Skin epidermis (tissue), 12 donors: ENCODE results near the gene CUEDC1.

ENCODE experiments used
- H3K27ac ChIP-seq, 21 experiments: fragments of 200-600 bp; sonication (generic) in 11 of 21; one replicate each; pipeline ENCODE4 v1.5.0; 2020; ENCODE audit warnings: mild to moderate bottlenecking in 3 of 21, inconsistent platforms in 2 of 21, moderate library complexity in 2 of 21
- H3K4me3 ChIP-seq, 7 experiments: fragments of 200-600 bp; sonication (generic) in 2 of 7; one replicate each; pipeline ENCODE4 v1.5.0; 2020; ENCODE audit warnings: inconsistent platforms in 2 of 7, mild to moderate bottlenecking in 2 of 7, moderate library complexity in 1 of 7

The CUEDC1 gene

DNA sequence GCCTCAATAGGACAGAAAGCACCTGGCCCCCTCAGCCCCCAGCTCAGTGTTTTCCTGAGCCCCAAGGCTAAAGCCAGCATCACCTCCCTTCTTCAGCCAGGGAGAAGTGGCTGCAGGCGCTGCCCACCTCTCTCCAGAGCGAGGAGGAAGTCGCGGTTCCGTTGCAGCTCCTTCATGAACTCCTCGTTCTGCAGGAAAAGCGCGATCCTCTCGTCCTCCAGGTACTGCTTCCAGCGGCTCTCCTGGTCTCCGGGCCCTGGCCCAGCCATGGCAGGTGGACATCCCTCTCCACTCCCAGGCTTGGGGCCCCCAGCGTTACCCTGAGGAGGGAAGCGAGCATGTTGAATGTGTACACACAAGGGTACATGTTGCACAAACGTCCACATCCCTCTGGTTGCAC, 82.7 kb downstream of the CUEDC1 start:
- H3K4me3 ChIP-seq: no peak overlapping the region
- H3K27ac ChIP-seq: no peak overlapping the region

DNA sequence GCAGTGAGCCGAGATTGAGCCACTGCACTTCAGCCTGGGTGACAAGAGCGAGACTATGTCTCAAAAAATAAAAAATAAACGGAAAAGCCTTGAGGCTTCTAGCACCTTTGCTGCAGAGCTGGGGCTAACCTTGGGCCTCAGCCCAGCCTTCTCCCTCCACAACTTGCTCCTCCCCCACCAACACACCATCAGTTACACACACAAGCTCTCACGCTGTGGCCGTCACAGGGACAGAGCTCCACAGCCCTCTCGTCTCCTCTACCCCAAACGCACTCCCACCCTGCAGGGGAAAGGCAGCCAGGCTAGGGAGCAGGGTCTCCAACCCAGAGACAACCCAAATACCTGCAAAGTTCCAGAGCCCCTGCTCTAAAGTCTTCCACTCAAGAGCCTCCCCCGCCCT, 83.3 kb downstream of the CUEDC1 start:
- no peak overlapping the region for H3K4me3 ChIP-seq
- no peak overlapping the region for H3K27ac ChIP-seq

DNA sequence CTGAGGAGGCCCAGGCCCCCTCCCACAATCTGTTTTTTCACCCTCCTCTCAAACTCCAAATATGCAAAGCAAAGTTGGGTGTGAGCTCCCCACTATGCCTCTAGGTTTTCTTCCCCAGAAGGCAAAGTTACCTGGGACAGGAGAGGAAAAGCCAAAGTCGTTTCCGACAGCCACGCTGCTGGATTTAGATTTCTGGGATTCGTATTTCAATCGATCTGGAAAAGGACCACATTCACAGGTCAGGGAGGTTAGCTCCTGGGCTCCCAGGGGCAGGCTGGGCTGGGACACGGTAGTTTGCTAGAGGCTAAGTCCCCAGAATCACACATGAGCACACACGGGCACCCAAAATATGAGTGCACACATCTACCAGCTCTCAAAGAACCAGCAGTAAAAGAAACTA, 84.1 kb downstream of the CUEDC1 start:
- H3K4me3 ChIP-seq: no peak overlapping the region
- no peak overlapping the region for H3K27ac ChIP-seq

DNA sequence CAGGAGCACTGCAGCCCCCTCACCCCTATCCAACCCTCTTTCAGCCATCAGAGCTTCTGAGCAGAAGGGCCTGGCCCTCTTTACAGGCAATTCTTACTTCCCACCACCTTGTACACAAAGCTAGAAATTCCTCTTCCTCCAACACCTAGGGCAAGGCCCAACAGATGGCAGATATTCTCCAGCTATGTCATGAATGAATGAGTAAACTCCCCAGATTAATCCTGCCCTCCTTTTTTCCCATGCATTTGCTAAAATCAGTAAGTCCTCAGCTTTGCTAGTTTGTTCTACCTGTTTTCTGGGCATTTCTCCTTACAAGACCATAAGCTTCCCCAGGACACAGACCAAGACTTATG, 85.0 kb downstream of the CUEDC1 start:
- Histone ChIP-seq H3K4me3 (no peak overlapping the region), H3K27ac (peak overlapping the region in 5 of 21 experiments; percentile 40 to 79 (median 73))

DNA sequence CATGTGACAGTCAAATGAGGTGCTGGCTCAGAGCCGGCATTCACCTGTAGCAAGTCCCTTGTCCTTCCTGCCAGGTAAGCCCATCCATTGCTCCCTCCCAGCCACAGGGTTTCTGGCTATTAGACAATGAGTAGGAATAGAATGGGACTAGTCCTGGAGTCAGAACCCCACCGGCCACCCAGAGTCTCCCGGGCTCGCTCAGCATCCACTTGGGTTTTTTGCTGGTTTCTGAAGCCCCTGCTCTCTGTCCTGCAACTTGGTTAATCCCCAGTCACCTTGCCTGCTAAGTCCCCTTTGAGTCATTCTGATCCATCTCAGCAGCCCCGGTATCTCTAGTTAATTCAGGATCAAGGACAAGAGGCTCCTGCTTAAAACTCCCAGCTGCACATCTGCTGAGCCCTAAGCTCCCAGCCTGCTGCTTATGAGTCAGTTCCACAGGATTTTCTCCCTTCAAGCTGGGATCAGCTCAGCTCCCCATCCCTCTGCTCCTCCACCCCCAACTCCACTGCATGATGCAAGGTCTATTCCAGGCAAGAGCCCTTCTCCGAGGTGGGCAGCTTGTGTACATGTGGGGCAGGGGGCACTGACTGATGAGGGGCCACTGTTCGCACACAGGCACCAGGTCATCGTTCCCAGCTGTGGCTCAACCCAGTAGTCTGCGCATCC, 85.5 kb downstream of the CUEDC1 start:
- Histone ChIP-seq H3K27ac (peak overlapping the region in 16 of 21 experiments; percentile 25 to 85 (median 64)), H3K4me3 (no peak overlapping the region)

DNA sequence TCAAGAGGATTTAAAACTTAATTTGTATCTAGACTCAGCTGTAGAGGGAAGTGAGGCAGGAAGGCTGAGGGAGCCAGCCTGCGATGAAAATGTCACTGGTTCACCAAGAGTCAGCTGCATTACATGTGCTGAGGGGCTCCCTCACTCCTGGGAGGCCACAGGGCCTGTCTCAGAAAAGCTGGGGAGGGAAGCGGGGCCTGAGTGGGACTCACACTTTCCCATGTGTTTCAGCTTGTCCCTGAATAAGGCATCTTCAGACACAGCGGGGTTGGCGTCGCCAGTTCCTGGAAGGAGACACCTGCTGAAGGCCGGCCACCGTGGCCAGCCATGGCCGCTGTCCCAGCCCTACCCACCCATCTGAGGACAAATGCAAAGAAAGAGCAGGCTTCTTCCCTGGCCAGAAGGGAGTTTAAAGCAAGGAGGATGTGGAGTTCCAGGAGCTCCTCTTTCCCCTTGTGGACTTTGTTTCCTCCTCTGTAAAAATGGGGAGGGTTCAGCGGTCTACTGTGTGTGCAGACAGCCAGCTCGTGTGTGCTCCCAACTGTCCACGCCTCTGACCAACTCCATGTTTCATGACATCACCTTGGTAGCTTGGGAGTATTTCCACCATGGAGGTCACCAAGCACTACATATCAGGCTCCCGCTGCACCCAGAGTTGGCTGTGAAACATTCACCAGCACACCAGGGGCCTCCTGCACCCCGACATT, 86.1 kb downstream of the CUEDC1 start:
- H3K4me3 ChIP-seq: no peak overlapping the region
- peak overlapping the region in 19 of 21 experiments; percentile 30 to 85 (median 70) for H3K27ac ChIP-seq

DNA sequence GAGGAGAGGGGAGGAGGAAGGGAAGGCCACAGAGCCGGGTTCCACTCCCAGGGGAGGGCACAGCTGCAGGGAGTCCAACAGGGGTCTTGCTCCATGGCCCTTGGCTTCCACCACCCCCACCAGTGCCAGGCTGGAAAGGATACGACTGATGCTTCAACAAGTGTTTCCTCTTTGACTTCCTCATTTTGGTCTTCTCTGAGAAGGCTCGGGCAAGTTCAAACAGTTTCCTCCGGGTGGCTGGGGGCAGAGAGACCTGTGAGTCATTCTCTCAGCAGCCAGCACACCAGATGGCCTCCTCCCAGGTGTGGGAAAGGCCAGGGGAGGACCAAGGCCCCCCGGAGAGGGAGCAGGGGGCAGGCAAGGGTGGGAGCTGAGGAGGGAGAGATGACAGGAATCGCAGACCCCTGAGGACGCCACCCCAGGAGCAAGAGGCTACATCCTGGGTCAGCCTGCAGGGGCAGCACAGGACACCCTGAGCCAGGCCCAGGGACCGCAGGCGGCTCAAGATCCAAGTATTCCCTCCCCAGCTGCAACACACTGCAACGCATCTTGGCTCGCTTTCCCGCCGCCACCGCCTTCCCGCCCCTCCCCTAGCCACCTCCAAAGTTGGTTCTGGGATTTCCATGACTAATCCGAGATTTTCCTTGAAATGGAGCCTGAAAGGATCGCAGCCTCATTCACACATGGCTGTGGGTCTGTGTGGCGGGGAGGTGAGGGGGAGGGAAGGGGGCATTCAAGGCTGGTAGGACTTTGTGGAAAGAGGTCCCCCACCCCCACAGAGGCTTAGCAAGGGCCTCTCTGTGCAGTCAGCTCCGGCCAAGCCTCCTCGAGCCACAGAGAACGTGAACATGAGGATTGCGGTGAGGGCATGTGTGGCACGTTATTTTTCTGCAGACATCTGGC, 87.0 kb downstream of the CUEDC1 start:
- H3K4me3 ChIP-seq: no peak overlapping the region
- H3K27ac ChIP-seq: peak overlapping the region in 20 of 21 experiments; percentile 29 to 85 (median 70)

DNA sequence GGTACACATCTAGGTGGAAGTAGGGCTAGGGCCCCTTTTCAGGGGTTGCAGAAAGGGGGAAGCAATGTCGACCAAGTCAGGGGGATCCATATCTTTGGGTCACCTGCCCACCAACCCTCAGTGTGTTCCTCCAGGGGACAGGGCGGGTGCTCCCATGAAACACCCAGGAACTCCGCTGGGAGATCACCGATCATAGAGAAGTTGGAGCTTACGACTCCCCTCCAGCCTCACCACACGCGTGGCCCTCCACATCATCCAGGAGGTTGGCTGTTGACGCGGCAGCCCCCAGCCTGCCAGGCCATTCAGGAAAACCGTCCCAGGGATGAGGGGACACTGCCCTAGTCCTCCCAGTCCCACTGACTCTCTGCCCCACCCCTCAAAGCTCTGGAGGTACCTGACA, 88.1 kb downstream of the CUEDC1 start:
- peak overlapping the region in 15 of 21 experiments; percentile 54 to 85 (median 71) for H3K27ac ChIP-seq
- H3K4me3 ChIP-seq: no peak overlapping the region

DNA sequence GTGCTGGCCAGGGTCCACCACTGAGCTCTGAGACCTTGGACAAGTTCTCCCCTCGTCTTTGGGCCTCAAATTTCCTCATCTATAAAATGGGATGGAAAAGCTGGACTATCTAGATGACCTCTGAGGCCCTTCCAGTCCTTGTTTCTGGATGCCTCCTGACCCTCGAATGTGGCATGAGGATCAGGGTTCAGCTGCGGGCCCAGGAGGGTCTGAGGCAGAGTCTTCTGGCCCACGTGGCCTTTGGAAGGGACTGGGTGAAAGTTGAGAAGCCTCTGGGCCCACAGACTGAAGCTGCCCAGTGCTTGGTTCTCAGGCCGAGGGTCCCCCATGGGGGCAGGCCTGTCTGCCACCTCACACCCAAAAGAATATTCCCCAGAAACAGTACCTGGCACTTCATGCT, 88.5 kb downstream of the CUEDC1 start:
- Histone ChIP-seq H3K27ac (peak overlapping the region in 5 of 21 experiments; percentile 7 to 85 (median 75)), H3K4me3 (no peak overlapping the region)

DNA sequence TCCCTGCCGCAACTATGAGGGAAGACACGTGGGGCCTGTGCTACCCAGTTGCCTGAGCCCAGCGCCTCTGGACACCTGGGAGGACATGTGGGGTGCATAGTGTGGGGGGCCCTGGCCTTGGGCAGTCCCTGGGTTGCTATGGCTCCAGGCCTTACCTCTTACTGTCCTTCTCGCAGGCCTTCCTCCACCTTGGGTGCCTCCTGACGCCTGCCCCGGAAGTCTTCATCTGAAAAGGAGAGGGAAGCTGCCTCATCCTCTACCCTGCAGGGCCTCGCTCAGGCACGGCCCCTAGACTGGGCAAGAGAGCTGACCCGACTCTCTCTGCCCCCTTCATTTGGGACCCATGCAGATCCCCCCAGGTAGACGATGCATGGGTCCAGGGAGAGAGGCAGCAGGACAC, 88.9 kb downstream of the CUEDC1 start:
- Histone ChIP-seq H3K4me3 (no peak overlapping the region), H3K27ac (peak overlapping the region in 1 of 21 experiments; percentile 7)

DNA sequence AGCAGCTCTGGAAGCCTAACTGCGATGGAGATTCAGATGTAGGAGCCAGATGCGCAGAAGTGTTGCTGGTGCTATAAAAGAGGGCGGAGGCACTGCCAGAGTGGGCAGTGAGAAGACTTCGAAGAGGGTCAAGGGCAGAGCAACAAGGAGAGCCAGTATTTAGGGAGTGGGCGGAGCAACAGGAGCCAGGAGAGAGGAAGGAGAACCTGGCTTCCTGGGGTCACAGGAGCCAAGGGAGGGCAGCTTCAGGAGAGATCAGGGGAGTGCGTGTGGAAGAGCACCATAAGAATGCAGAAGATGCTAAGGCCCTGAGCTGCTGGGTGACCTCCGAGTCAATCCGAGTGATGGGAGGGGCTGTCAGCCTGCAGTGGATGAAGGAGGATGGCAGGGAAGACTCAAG, 90.9 kb downstream of the CUEDC1 start:
- H3K4me3 ChIP-seq: no peak overlapping the region
- H3K27ac ChIP-seq: no peak overlapping the region

DNA sequence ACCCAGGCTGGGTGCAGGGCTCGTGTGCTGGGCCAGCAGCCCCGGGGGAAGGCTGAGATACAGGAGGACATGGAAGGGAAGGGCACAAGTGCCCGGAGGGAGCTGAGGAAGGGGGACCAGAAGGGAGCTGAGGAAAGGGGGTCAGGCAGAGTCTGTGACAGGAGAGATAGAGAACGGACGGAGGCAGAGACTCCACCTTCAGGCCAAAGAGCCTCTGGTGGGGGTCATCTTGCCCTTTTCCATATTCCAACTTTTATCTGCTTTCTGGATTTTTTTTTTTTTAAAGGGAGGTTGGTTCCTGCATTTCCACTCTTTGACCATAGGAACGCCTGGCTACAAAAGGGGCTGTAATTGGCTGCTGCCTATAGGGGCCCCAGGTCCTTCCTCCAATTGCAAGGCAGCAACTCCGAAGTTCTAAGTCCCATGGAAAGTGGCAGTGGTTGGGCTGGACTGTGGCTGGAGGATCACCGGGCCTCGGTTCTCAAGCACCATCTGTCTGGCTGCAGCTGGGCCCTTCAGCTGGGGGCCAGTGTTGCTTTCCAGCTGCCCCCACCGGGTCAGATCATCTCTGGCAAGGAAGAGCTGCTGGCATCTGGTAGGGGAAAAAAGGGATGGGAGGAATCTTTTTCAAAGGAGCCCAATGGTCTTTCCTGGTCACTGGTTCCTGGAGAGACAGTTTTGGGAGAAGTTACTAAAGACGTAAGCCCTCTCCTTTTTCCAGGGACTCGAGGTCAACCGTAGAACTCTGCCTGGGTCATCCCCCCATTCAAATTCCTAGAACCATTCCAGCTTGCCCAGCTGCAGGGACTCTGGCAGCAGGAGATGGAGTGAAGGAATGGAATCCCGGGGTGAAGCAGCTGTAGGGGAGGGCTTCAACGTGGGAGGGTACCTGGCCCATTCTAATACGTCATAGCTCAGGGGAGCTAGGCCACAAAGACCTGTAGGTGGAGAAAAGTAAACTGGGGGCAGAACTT, 92.2 kb downstream of the CUEDC1 start:
- H3K4me3 ChIP-seq: no peak overlapping the region
- peak overlapping the region in 8 of 21 experiments; percentile 70 to 83 (median 76) for H3K27ac ChIP-seq

DNA sequence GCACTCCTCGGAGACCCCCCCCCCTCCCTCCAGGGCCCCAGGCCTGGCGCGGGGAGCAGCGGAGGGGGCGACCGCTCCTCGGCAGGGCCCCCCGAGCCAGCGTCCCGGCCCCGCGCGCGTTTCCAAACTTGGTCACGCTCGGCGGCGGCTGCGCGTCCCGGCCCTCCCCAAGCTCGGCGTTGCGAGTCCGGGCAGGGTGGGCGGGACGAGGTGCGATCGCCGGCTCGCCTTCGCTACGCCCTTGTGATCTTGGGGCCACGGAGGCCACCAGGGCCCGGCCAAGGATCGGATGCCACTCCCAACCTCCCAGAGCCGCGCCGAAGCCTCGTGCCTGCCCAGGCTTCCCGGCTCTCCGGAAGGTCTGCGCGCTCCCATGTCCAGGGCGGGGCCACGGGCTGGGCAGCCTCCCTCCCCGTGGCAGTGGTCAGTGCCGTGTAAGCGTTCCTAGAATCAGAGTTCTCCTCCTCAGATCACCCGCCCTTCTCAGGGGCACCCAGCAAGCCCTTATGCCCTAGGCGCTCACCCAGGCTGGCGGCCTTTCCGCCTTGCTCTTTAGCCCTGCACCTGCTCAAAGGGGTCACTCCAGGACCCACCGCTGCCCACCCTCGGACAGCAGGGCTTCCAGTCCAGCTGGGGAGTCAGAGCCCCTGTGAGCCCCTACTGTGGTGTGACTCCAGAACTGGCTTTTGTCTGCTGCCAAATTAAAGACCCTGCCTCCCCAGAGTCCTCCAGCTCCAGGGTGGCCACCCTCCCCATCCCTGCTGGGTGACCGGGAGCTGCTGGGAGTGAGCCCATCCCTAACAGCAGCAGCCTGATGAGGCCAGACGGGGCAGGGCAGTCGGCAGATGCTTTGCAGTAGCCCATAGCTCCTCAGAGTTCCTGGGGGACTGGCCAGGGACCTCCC, 93.2 kb downstream of the CUEDC1 start:
- Histone ChIP-seq H3K27ac (peak overlapping the region; percentile 4 to 84 (median 72)), H3K4me3 (peak overlapping the region; percentile 25 to 45 (median 40))

DNA sequence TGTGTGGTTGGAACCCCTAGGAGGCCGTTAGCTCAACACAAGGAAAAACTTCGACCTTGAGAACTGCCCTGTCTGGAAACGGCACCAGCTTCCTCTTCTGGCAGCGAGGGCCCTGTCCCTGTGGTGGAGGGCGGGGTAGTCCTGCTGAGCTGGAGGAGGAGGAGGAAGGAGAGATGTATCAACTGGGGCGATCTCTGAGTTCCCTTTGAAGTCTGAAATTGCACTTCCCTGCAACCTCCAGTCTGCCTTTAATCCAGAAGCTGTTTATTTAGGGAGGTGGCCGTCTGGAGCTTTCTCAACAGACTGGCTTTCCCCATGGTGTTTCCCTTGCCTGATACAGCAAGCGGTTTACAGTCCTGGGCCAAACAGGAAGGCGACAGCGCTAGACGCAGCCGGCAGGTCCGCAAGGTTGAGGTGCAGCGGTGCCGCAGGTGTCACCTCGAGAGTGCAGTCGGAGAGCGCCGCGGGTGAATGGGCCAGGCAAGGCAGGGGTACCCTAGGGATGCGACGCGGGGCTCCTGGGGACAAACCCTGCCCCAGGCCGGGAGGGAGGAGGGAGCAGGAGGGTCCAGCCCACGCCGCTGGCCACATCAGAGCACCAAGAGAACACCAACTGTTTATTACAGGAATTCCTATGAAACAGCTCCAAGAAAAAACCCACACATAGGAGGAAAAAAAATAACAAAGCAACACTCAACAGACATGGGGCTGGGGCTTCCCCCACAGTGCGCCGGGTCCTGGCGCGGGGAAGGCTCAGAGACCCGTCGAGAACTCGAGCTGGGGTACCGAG, 94.0 kb downstream of the CUEDC1 start:
- H3K27ac ChIP-seq: peak overlapping the region; percentile 14 to 84 (median 72)
- H3K4me3 ChIP-seq: peak overlapping the region; percentile 25 to 45 (median 40)

DNA sequence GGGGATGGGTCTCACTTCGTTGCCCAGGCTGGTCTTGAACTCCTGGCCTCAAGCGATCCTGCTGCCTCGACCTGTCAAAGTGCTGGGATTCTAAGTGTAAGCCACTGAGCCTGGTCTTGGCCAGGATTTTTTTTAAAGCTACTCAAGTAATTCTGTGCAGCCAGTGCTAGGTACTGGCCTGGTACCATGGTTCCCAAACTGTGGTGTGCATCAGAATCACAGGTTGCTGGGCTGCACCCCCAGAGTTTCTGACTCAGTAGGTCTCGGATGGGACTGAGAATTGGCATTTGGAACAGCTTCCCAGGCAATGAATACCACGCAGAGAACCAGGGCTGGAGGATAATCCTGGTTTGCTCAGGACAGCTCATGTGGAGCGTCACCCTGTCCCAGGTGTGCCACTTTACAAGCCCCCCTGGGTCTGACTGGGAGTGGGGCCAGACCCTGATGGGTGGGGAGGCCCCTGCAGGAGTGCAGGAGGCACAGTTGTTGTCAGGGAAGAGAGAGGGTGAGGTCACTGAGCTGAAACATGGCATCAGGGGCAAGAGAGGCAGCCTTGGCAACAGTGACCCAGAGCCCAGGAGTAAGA, 94.7 kb downstream of the CUEDC1 start:
- Histone ChIP-seq H3K27ac (peak overlapping the region in 17 of 21 experiments; percentile 19 to 84 (median 71)), H3K4me3 (no peak overlapping the region)

DNA sequence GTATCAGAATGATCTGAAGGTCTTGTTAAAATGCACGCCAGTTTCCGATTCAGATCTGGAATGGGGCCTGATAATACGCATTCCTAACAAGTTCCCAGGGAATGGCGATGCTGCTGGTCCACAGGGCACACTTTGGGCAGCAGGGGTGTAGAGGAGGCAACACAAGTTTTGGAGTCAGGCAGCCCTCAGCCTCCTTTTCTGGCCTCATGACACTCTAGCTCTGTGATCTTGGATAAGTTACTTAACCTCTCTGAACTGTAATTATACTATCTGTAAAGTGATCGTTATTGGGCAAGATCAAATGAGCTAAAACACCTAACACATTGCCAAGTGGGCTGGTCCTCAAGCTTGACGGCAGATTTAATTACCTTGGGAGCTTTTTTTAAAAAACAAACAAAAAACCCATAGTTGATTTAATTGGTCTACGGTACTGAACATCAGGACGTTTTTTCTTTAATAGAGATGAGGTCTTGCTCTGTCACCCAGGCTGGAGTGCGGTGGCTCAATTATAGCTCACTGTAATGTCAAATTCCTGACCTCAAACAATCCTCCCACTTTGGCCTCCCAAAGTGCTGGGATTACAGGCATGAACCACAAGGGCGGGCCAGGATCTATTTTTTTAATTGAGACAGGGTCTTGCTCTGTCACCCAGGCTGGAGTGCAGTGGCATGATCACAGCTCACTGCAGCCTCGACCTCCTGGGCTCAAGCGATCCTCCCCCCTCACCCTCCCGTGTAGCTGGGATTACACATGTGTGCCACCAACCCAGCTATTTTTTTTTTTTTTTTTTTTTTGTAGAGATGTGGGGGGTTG, 95.4 kb downstream of the CUEDC1 start:
- no peak overlapping the region for H3K4me3 ChIP-seq
- no peak overlapping the region for H3K27ac ChIP-seq
